SK-N-SH (cell line): ENCODE results near the gene ZNF341. TPM values are rescaled to one million over a fixed set of nuclear protein-coding genes. Genes with fewer than 3 reads are reported as not detected.

Source experiments
- CTCF ChIA-PET: fragments of 300-600, 350-600 bp; formaldehyde crosslinking; extraction: SDS; loops from one replicate; lab custom pipeline; 2021; lab: Yijun Ruan, JAX
- POLR2A ChIA-PET: fragments of 350-600 bp; sonication (Branson Sonifier 250); formaldehyde crosslinking; extraction: SDS; loops from one replicate; lab custom pipeline; 2020; ENCODE audit warnings: antibody characterized with exemption, inconsistent platforms; lab: Yijun Ruan, JAX
- DNase-seq: peaks from one replicate; pipeline ENCODE4 v3.0.0; 2012
- H2AFZ ChIP-seq: fragments of 200-600 bp; sonication (generic); 2 replicates; pipeline ENCODE4 v1.8.1; 2016; ENCODE audit warnings: antibody characterized with exemption, mild to moderate bottlenecking, low read depth
- H3F3A ChIP-seq: fragments of 200-600 bp; sonication (generic); replicated peaks from 2 replicates; pipeline ENCODE3; 2016; ENCODE audit warnings: antibody characterized with exemption, mild to moderate bottlenecking; ENCODE audit not compliant: insufficient read depth
- H3K27ac ChIP-seq, 2 experiments: fragments of 200-500 bp in 1 of 2; fragments of 200-600 bp in 1 of 2; sonication (Bioruptor generic) in 1 of 2; sonication (generic), shearing (Covaris generic) in 1 of 2; 2 replicates each; pipeline versions ENCODE4 v1.5.1 to v1.6.1; 2014 to 2016; ENCODE audit warnings: low read depth in 2 of 2, inconsistent platforms in 1 of 2, low read length in 1 of 2, mild to moderate bottlenecking in 1 of 2, mixed read lengths in 1 of 2
- H3K27me3 ChIP-seq: fragments of 200-600 bp; sonication (generic), shearing (Covaris generic); 2 replicates; pipeline ENCODE4 v1.6.1; 2016; ENCODE audit warnings: mixed run types; ENCODE audit not compliant: insufficient read depth
- H3K36me3 ChIP-seq, 2 experiments: fragments of 200-500 bp in 1 of 2; fragments of 200-600 bp in 1 of 2; sonication (Bioruptor generic) in 1 of 2; sonication (generic) in 1 of 2; replicated peaks in 1 of 2; 2 replicates each; pipeline versions ENCODE3 to v1.5.1; 2014 to 2016; ENCODE audit warnings: low read length in 1 of 2, mild to moderate bottlenecking in 1 of 2; ENCODE audit not compliant: insufficient read depth in 2 of 2, control insufficient read depth in 1 of 2
- H3K4me1 ChIP-seq, 2 experiments: fragments of 200-500 bp in 1 of 2; fragments of 200-600 bp in 1 of 2; sonication (Bioruptor generic) in 1 of 2; sonication (generic), shearing (Covaris generic) in 1 of 2; 2 replicates each; pipeline versions ENCODE4 v1.5.1 to v1.6.1; 2014 to 2016; ENCODE audit warnings: low read depth in 1 of 2, low read length in 1 of 2, mixed run types in 1 of 2; ENCODE audit not compliant: insufficient read depth in 2 of 2, control insufficient read depth in 1 of 2
- H3K4me2 ChIP-seq: fragments of 200-600 bp; sonication (generic), shearing (Covaris generic); 2 replicates; pipeline ENCODE4 v1.6.1; 2017; ENCODE audit warnings: mixed run types
- H3K4me3 ChIP-seq, 2 experiments: fragments of 200-500 bp in 1 of 2; fragments of 200-600 bp in 1 of 2; sonication (Bioruptor generic) in 1 of 2; sonication (generic), shearing (Covaris generic) in 1 of 2; 2 replicates each; pipeline versions ENCODE4 v1.5.1 to v1.8.1; 2014 to 2016; ENCODE audit warnings: low read depth in 2 of 2, inconsistent platforms in 1 of 2, low read length in 1 of 2, mild to moderate bottlenecking in 1 of 2, mixed read lengths in 1 of 2, moderate library complexity in 1 of 2
- H3K79me2 ChIP-seq: fragments of 200-600 bp; sonication (generic); 2 replicates; pipeline ENCODE4 v1.8.1; 2017; ENCODE audit warnings: mild to moderate bottlenecking; ENCODE audit not compliant: insufficient read depth
- H3K9ac ChIP-seq: fragments of 200-600 bp; sonication (generic); 2 replicates; pipeline ENCODE4 v1.6.1; 2017; ENCODE audit warnings: mixed run types
- H3K9me2 ChIP-seq: fragments of 200-600 bp; sonication (generic); 2 replicates; pipeline ENCODE4 v1.6.1; 2017; ENCODE audit warnings: mixed run types
- H3K9me3 ChIP-seq: fragments of 200-600 bp; sonication (generic); 2 replicates; pipeline ENCODE4 v1.6.1; 2017; ENCODE audit warnings: mixed run types, mild to moderate bottlenecking, moderate library complexity
- H4K20me1 ChIP-seq: fragments of 200-600 bp; sonication (generic); 2 replicates; pipeline ENCODE4 v1.6.1; 2017; ENCODE audit warnings: mild to moderate bottlenecking, mixed run types; ENCODE audit not compliant: insufficient read depth
- CHD2 ChIP-seq: fragments of 150-350 bp; IDR thresholded peaks from 2 replicates; pipeline ENCODE4 v1.6.1; 2018; ENCODE audit warnings: low read length; ENCODE audit not compliant: partially characterized antibody
- FOXJ3 ChIP-seq: sonication (generic); formaldehyde crosslinking; IDR thresholded peaks from 2 replicates; pipeline ENCODE4 v1.5.1; 2020; ENCODE audit warnings: mild to moderate bottlenecking, missing genetic modification reagents
- FOXM1 ChIP-seq: IDR thresholded peaks from 2 replicates; pipeline ENCODE4 v1.4.0; 2012; ENCODE audit warnings: low read depth, mild to moderate bottlenecking
- GATA2 ChIP-seq: sonication (generic); formaldehyde crosslinking; IDR thresholded peaks from 2 replicates; pipeline ENCODE4 v1.5.0; 2020; ENCODE audit warnings: mild to moderate bottlenecking, missing genetic modification reagents
- MEF2A ChIP-seq: IDR thresholded peaks from 2 replicates; pipeline ENCODE4 v1.4.0; 2012; ENCODE audit warnings: low read depth, borderline replicate concordance
- MXI1 ChIP-seq: IDR thresholded peaks from 2 replicates; pipeline ENCODE4 v1.6.1; 2012; ENCODE audit warnings: mild to moderate bottlenecking, low read depth, low read length, improper control_type of control experiment
- RAD21 ChIP-seq: IDR thresholded peaks from 2 replicates; pipeline ENCODE4 v1.6.1; 2012; ENCODE audit warnings: mild to moderate bottlenecking, low read length
- RFX5 ChIP-seq: IDR thresholded peaks from 2 replicates; pipeline ENCODE4 v1.6.1; 2012; ENCODE audit warnings: mild to moderate bottlenecking, improper control_type of control experiment, low read length
- RXRA ChIP-seq: IDR thresholded peaks from 2 replicates; pipeline ENCODE4 v1.4.0; 2012; ENCODE audit warnings: low read depth, mild to moderate bottlenecking, borderline replicate concordance
- SMC3 ChIP-seq: IDR thresholded peaks from 2 replicates; pipeline ENCODE4 v1.6.1; 2012; ENCODE audit warnings: low read depth, low read length, improper control_type of control experiment
- TAF1 ChIP-seq: IDR thresholded peaks from 2 replicates; pipeline ENCODE4 v1.6.1; 2012; ENCODE audit warnings: low read depth, mild to moderate bottlenecking, low read length, moderate library complexity, borderline replicate concordance
- TCF12 ChIP-seq: IDR thresholded peaks from 2 replicates; pipeline ENCODE4 v1.4.0; 2012
- TEAD4 ChIP-seq: IDR thresholded peaks from 2 replicates; pipeline ENCODE4 v1.4.0; 2012; ENCODE audit warnings: mild to moderate bottlenecking, borderline replicate concordance; ENCODE audit not compliant: insufficient read depth
- WGBS: methylation state at CpG from one replicate; pipeline ENCODE4 v1.1.6; 2017; ENCODE audit warnings: low lambda C conversion rate; 5-methylcytosine and 5-hydroxymethylcytosine counted together
- polyA plus RNA-seq, 3 experiments: library from polyadenylated mRNA; depleted of rRNA; stranded (reverse); fragments of >200 nt; gene quantifications; 2 replicates each; pipeline ENCODE4 v1.2.3, GENCODE V29; 2012
- TF ChIP-seq, protein P1 (sequence below): fragments of 200-600 bp; sonication (generic); IDR thresholded peaks from 2 replicates; pipeline ENCODE4 v1.6.1; 2017; ENCODE audit warnings: antibody characterized with exemption, mild to moderate bottlenecking, moderate library complexity
- TF ChIP-seq, protein P2 (sequence below): IDR thresholded peaks from 2 replicates; pipeline ENCODE4 v1.4.0; 2012; ENCODE audit warnings: low read depth, borderline replicate concordance
- TF ChIP-seq, protein P3 (sequence below): IDR thresholded peaks from 2 replicates; pipeline ENCODE4; 2012

Gene ZNF341
- polyA plus RNA-seq, 1 of the 3 experiments (the other 2 are of a cell fraction), result 3.2 TPM

DNA sequence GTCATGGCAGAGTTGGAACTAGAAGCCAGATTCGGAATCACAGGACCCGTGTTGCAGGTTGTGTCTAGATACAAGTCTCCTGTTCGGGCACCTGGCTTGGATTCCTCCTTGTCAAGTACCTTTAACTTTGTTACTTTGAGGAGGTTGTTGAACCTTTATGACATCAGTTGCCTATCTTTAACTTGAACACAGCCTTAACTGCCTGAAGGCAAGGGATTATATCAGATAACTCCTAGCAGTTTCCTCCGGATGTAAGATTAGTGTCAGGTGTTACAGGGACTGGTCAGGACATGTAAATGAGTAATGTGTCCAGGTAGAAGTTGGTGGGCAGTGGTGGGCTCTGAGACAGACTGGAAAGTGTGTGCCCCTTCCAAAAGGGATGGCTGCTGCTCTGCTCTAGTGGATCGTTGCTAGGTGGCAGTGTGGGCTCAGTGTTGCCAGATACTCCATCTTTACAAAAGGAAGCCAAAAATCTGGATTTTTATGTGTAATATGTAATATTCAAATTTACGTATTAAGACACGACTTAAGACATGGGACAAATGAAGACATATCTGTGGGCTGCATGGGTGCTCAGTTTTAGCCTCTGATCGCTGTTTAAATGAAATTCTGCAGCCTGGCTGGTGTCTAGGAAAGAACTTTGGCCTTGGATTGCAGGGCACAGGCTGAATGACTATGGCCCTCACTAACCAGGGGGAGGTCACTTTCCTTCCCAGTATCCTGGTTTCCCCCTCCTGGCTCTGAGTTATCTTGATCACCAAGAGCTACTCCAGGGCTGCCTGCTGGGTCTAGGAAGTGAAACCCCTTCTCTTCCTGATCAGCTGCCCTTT, 106.5 kb downstream of the ZNF341 start:
- Histone ChIP-seq H3F3A (peaks cover 2% of the 10 kb centered on the region), H3K9me3 (no peaks in the 10 kb centered on the region), H4K20me1 (peaks cover 88% of the 10 kb centered on the region), H3K9ac (no peak overlapping the region), H3K4me2 (no peak overlapping the region), H3K36me3 (peaks cover 0 to 11% of the 10 kb centered on the region in 2 experiments), H3K79me2 (peaks cover 95% of the 10 kb centered on the region), H3K4me3 (no peak overlapping the region), H3K9me2 (no peaks in the 10 kb centered on the region), H3K4me1 (peaks cover 13 to 63% of the 10 kb centered on the region in 2 experiments), H2AFZ (no peak overlapping the region), H3K27me3 (no peaks in the 10 kb centered on the region), H3K27ac (peak overlapping the region in 1 of 2 experiments; percentile 93; a peak in 2 of 4 replicates)
- no peak for DNase-seq
- WGBS, result 75% methylated on average over 8 of the region's 8 CpGs
- TF ChIP-seq SMC3 (peak; percentile 27; the same call in 1 of the 2 replicates), TEAD4 (no peak), MEF2A (no peak), TCF12 (no peak), RAD21 (peak; percentile 66), RXRA (no peak)
- TF ChIP-seq, protein P1, sequence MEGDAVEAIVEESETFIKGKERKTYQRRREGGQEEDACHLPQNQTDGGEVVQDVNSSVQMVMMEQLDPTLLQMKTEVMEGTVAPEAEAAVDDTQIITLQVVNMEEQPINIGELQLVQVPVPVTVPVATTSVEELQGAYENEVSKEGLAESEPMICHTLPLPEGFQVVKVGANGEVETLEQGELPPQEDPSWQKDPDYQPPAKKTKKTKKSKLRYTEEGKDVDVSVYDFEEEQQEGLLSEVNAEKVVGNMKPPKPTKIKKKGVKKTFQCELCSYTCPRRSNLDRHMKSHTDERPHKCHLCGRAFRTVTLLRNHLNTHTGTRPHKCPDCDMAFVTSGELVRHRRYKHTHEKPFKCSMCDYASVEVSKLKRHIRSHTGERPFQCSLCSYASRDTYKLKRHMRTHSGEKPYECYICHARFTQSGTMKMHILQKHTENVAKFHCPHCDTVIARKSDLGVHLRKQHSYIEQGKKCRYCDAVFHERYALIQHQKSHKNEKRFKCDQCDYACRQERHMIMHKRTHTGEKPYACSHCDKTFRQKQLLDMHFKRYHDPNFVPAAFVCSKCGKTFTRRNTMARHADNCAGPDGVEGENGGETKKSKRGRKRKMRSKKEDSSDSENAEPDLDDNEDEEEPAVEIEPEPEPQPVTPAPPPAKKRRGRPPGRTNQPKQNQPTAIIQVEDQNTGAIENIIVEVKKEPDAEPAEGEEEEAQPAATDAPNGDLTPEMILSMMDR, result peak; percentile 24; the same call in 1 of the 2 replicates
- POLR2A ChIA-PET, result interaction anchor here (0.9 to 1.5 kb wide), 2 partner anchors 12 to 13 kb away, joined by 3 read pairs; no protein-coding TSS in a partner anchor
- CTCF ChIA-PET, result interaction anchor here (0.7 to 4.8 kb wide), 13 partner anchors 8 to 291 kb away, joined by 3 to 25 read pairs (median 4); partner anchors contain the start of gene CHMP4B

DNA sequence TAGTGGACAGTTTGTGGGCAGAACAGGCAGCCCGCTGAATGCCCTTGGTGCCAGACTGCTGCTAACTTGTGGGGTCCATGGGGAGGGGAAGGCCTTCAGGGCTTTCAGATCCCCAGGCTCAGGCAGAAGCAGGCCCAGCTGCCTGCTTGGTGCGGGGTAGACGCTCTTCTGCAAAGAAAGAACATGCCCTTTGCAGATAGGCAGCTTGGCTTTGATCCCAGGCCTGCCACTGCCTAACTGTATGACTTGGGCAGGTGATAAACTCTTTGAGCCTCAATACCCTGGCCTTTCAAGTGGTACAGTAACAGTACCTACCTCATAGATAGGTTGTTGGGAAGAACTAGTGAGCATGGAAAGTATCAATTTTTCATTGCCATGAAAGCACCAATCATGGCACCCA, 107.8 kb downstream of the ZNF341 start:
- Histone ChIP-seq H3K36me3 (peaks cover 0 to 8% of the 10 kb centered on the region in 2 experiments), H3K4me2 (no peak overlapping the region), H3F3A (peaks cover 4% of the 10 kb centered on the region), H3K9me2 (no peaks in the 10 kb centered on the region), H3K9me3 (no peaks in the 10 kb centered on the region), H4K20me1 (peaks cover 94% of the 10 kb centered on the region), H3K79me2 (peaks cover 93% of the 10 kb centered on the region), H2AFZ (no peak overlapping the region), H3K4me3 (no peak overlapping the region), H3K9ac (no peak overlapping the region), H3K27me3 (no peaks in the 10 kb centered on the region), H3K27ac (peak overlapping the region in 1 of 2 experiments; percentile 93; a peak in 2 of 4 replicates), H3K4me1 (peaks cover 22 to 68% of the 10 kb centered on the region in 2 experiments)
- WGBS, result 83% methylated on average over 3 of the region's 3 CpGs
- peak; percentile 46 for DNase-seq
- CTCF ChIA-PET, result interaction anchor here (0.9 to 4.8 kb wide), 10 partner anchors 9 to 290 kb away, joined by 3 to 25 read pairs (median 5); partner anchors contain the start of gene CHMP4B
- POLR2A ChIA-PET, result interaction anchor here (0.6 to 1.5 kb wide), 2 partner anchors 11 to 158 kb away, joined by 3 read pairs; no protein-coding TSS in a partner anchor
- TF ChIP-seq, protein P2, sequence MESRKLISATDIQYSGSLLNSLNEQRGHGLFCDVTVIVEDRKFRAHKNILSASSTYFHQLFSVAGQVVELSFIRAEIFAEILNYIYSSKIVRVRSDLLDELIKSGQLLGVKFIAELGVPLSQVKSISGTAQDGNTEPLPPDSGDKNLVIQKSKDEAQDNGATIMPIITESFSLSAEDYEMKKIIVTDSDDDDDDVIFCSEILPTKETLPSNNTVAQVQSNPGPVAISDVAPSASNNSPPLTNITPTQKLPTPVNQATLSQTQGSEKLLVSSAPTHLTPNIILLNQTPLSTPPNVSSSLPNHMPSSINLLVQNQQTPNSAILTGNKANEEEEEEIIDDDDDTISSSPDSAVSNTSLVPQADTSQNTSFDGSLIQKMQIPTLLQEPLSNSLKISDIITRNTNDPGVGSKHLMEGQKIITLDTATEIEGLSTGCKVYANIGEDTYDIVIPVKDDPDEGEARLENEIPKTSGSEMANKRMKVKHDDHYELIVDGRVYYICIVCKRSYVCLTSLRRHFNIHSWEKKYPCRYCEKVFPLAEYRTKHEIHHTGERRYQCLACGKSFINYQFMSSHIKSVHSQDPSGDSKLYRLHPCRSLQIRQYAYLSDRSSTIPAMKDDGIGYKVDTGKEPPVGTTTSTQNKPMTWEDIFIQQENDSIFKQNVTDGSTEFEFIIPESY, result no peak
- TF ChIP-seq, protein P1, result no peak
- no peak for TF ChIP-seq CHD2
- TF ChIP-seq RFX5, result no peak
- peak; percentile 34; the same call in 1 of the 2 replicates for TF ChIP-seq GATA2
- TF ChIP-seq TAF1, result no peak
- TF ChIP-seq RXRA, result no peak
- no peak for TF ChIP-seq MEF2A
- TF ChIP-seq, protein P3, sequence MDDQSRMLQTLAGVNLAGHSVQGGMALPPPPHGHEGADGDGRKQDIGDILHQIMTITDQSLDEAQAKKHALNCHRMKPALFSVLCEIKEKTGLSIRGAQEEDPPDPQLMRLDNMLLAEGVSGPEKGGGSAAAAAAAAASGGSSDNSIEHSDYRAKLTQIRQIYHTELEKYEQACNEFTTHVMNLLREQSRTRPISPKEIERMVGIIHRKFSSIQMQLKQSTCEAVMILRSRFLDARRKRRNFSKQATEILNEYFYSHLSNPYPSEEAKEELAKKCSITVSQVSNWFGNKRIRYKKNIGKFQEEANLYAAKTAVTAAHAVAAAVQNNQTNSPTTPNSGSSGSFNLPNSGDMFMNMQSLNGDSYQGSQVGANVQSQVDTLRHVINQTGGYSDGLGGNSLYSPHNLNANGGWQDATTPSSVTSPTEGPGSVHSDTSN, result no peak
- no peak for TF ChIP-seq FOXM1
- peak; percentile 28; the same call in 1 of the 2 replicates for TF ChIP-seq FOXJ3 (CRISPR knock-in tag)
- TF ChIP-seq MXI1, result peak; percentile 36; the same call in 1 of the 2 replicates
